ENCODE measurements around the gene SPINK14.
A peak's percentile ranks its signal among the peaks of the same experiment; 100 is the strongest.

Gene SPINK14, protein sequence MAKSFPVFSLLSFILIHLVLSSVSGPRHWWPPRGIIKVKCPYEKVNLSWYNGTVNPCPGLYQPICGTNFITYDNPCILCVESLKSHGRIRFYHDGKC

DNA sequence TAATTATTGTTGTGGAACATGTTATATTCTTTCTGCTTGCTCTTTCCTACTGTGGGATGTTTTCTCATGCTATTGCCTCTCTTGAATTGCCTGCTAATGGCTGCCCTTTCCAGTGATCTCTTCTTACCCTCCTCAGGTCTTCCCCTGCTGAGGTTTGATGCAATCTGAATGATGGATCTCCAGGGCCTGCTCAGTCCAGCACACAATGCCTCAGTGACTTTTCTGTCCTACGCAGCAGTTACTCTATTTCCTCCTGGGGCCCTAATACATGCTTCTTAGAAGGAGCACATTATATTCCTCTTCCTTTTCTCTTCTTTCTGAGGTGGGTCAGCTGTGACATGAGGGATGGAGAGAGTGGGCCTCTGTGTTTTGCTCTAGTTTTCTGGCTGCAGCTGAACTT is at the start of gene SPINK14:
SPINK14 (plus strand) TSS at position 301 of the 400 bp plus-strand sequence. CDS start 1,187 bp downstream, outside the sequence.
- TF ChIP-seq ZFX (IDR thresholded peaks at IDR 0.05) = no peak
- TF ChIP-seq, protein P1, sequence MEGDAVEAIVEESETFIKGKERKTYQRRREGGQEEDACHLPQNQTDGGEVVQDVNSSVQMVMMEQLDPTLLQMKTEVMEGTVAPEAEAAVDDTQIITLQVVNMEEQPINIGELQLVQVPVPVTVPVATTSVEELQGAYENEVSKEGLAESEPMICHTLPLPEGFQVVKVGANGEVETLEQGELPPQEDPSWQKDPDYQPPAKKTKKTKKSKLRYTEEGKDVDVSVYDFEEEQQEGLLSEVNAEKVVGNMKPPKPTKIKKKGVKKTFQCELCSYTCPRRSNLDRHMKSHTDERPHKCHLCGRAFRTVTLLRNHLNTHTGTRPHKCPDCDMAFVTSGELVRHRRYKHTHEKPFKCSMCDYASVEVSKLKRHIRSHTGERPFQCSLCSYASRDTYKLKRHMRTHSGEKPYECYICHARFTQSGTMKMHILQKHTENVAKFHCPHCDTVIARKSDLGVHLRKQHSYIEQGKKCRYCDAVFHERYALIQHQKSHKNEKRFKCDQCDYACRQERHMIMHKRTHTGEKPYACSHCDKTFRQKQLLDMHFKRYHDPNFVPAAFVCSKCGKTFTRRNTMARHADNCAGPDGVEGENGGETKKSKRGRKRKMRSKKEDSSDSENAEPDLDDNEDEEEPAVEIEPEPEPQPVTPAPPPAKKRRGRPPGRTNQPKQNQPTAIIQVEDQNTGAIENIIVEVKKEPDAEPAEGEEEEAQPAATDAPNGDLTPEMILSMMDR (conservative IDR thresholded peaks at IDR 0.05) = no peak
- peak within 1 kb of the TSS; percentile 7; the same call in 1 of the 2 replicates for H3K27ac ChIP-seq

DNA sequence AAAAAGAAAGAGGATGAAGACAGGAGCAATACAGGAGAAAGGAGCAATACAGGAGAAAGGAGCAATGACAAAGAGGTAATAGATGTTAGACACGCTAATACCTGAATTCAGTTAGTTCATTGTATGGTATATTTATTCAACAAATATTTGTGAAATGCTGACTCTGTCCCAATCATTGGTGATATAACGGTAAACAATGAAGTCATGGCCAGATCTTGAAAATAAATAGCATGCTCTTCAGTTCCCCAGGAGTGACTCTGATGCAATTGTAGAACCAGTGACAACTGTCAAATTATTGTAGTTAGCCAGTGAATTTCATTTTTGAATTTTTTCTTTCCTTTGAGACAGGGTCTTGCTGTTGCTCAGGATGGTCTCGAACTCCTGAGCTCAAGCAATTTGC is 48.0 kb upstream of the SPINK14 start:
- no peak overlapping the region for H3K27ac ChIP-seq
- TF ChIP-seq ZFX (IDR thresholded peaks at IDR 0.05) = no peak
- TF ChIP-seq, protein P1 (conservative IDR thresholded peaks at IDR 0.05) = no peak

DNA sequence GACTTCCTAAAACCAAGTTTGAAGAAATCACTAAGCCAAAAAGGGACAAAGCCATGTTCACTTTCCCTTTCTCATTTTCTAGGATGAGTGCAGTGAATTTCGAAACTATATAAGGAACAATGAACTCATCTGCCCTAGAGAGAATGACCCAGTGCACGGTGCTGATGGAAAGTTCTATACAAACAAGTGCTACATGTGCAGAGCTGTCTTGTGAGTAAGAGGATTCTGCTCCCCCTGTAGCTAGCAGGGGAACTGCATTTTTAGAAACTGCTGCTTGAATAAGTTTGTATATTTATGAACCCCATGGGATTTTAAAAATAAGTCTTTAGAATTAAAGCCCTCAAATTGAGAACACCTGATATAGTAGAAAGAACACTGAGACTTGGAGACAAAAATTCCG is 42.7 kb upstream of the SPINK14 start:
- no peak overlapping the region for H3K27ac ChIP-seq
- TF ChIP-seq, protein P1 (conservative IDR thresholded peaks at IDR 0.05) = peak; percentile 34
- TF ChIP-seq ZFX (IDR thresholded peaks at IDR 0.05) = no peak

DNA sequence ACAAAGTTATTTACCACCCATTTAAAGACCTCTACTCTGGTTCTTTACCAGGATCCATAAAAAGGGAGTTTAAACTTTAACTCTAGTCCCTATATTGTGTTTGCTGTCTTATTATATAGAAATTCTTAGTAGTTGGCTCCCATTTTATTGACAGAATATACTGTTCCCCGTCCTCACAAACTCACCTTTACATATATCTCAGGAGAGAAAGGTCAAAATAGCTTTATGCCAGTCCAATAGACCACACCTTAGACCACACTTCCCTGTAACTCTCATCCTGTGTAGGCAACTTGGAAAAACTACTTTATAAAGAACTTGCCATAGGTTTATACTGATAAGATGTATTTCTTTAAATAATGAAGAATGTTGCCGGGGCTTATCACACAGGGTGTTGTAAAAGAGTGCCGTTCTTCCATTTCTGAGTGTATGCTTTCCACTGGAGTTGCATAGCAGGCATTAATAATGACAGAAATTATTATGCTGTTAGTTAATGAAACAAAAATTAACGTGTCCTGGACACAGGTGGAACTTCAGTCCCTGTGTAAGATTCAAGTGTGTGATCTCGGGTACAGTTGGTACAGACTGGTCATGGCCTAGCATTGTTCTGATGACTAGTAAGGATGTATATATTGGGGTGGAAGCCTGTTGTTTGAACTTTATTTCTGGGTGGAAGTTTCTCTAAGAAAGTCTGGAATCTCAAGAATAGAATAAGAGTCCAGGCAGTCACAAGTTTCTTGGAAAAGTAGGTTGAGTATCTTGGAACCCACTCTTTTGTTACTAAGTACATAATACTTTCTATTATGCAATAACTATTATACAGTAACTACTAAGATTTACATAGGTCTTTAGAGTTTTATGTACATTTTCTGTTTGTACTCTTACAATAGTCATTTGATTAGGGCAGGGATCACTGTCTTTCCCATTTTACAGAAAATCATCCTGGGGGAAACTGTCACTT is 33.0 kb upstream of the SPINK14 start:
- TF ChIP-seq, protein P1 (conservative IDR thresholded peaks at IDR 0.05) = no peak
- no peak for TF ChIP-seq ZFX (IDR thresholded peaks at IDR 0.05)
- H3K27ac ChIP-seq = no peak overlapping the region

DNA sequence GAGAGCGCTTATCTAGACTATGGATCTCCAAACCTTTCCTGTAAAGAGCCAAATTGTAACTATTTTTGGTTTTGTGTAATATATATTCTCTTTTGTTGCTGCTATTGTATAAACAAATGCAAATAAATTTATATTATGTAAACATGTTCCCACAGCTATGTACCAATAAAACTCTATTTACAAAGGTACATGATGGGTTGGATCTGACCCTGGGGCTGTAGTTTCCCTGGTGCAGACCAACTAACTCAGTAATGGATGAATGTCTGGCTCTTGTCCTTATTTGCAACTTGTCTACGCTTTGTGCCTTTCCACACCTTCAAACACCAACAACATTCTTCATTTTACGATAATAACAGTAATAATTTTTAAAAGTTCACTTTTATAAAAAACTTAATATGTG is 27.5 kb upstream of the SPINK14 start:
- no peak for TF ChIP-seq ZFX (IDR thresholded peaks at IDR 0.05)
- TF ChIP-seq, protein P1 (conservative IDR thresholded peaks at IDR 0.05) = no peak
- peak overlapping the region; percentile 100; the same call in 1 of the 2 replicates for H3K27ac ChIP-seq

DNA sequence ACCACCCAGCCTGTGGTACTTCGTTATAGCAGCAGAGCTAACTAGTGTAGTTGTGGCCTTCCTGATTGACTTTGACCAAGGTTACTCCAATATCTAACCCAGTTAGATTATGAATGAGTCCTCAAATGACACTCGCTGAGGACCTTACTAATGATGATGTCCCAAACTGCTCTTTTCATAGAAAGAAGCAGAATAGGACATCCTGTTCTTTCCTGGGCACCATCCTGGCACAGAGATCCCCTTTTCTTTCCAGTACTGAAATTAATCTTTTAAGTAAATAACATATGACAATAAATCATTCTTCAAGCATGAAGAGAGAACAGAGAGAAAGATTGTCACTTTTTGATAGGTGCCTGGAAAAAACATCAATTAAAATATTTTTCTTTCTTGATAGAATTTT is 26.7 kb upstream of the SPINK14 start:
- TF ChIP-seq, protein P1 (conservative IDR thresholded peaks at IDR 0.05) = no peak
- TF ChIP-seq ZFX (IDR thresholded peaks at IDR 0.05) = no peak
- peak overlapping the region; percentile 100 for H3K27ac ChIP-seq

DNA sequence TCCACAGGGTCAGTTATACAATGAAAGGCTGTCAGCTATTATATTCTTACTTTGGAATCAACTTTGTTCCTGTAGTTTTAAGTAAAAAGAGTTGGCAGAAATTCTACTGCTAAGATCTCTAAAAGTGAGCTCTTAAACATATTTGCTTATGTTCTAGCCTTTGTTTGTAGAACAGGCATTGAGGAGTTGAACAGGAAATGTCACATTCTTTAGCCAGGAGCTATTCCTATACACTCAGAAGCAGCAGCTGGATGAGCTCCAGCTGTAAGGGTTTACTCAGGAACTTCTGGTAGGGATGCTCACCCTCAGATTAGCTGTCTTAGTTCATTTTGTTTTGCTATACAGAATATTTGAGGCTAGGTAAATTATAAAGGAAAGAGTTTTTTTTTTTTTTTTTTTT is 22.4 kb upstream of the SPINK14 start:
- peak overlapping the region; percentile 73; the same call in 1 of the 2 replicates for H3K27ac ChIP-seq

More for the DNA sequence above, 22.4 kb upstream of the SPINK14 start:
- TF ChIP-seq, protein P1 (conservative IDR thresholded peaks at IDR 0.05) = no peak
- TF ChIP-seq ZFX (IDR thresholded peaks at IDR 0.05) = no peak
